GM12801 (cell line): ENCODE measurements around the gene PAXIP1.

ENCODE experiments used
- TF ChIP-seq, protein P1 (sequence below): IDR thresholded peaks from one replicate; pipeline ENCODE4 v1.5.1; 2011; ENCODE audit warnings: control low read depth; ENCODE audit not compliant: insufficient read length; ENCODE audit errors: extremely low read depth

PAXIP1 gene

DNA sequence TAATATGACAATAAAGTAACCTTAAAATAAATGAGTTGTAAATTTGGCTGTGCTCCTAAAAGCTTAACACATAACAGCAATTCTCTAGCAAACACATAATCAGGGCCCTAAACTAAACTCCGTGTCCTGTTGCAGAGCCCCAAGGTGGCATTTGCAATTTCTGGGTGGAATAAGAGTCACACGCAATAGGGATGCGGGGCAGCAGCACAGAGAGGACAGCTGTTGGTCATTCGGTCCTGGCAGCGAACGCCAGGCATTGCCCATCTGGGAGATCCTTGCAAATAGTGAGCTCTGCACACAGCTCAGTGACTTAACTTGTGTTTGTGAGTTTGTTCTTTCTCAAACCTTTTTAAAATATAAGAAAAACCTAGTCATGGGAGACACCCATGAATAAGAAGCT, 25.7 kb downstream of the PAXIP1 start:
- TF ChIP-seq, protein P1, sequence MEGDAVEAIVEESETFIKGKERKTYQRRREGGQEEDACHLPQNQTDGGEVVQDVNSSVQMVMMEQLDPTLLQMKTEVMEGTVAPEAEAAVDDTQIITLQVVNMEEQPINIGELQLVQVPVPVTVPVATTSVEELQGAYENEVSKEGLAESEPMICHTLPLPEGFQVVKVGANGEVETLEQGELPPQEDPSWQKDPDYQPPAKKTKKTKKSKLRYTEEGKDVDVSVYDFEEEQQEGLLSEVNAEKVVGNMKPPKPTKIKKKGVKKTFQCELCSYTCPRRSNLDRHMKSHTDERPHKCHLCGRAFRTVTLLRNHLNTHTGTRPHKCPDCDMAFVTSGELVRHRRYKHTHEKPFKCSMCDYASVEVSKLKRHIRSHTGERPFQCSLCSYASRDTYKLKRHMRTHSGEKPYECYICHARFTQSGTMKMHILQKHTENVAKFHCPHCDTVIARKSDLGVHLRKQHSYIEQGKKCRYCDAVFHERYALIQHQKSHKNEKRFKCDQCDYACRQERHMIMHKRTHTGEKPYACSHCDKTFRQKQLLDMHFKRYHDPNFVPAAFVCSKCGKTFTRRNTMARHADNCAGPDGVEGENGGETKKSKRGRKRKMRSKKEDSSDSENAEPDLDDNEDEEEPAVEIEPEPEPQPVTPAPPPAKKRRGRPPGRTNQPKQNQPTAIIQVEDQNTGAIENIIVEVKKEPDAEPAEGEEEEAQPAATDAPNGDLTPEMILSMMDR, result no peak

DNA sequence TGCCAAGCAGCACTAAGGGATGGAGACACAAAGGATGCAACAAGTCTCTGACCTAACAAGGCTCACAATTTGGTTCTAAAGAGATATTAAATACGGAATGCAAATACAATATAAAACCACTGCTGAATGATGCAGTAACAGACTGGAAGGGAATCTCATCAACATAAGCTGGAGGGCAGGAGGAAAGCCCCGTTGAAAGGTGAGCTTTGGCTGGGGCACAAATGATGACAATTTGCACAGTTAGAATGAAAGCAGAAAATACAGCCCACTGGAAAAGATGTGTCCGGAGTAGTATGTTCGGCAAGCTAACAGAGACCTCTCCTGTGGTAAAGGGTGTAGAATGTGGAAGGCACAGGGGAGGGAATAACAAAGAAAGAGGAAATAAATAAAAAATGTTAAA, 26.1 kb downstream of the PAXIP1 start:
- TF ChIP-seq, protein P1, result no peak

DNA sequence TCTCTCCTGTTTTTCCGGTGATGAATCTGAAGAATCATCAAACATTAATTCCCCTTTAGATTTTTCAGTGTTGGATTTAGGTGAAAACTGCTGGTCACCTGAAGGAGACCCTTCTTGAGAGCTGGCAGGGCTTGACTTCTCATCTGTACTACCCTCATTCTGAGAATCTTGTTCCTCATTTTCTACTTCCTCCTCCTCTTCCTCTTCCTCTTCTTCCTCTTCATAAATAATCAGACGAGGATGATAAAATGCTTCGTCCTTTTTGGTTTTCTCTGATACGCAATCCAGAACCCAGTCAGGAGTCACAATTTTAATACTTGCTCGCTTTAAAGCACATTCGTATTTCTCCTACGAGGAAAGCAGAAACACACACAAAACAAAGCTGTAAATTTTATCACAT, 26.9 kb downstream of the PAXIP1 start:
- TF ChIP-seq, protein P1, result no peak

DNA sequence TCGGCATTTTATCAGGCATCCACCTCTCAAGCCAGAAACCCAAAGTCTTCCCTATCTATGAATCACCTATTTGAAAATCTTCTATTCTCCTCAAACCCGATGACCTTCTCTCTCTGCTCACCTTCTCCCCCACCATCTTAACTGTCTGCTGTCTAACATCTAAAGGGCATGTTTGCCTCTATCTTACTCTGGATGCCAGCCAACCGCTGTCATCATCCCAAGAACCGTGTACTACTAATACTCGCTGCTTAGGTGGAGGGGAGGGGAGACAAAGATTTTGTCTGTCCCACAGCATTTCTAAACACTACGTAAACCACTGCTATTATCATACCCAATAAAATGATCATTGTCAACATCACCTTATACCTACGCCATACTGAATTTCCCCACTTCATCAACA, 29.5 kb downstream of the PAXIP1 start:
- TF ChIP-seq, protein P1, result no peak

DNA sequence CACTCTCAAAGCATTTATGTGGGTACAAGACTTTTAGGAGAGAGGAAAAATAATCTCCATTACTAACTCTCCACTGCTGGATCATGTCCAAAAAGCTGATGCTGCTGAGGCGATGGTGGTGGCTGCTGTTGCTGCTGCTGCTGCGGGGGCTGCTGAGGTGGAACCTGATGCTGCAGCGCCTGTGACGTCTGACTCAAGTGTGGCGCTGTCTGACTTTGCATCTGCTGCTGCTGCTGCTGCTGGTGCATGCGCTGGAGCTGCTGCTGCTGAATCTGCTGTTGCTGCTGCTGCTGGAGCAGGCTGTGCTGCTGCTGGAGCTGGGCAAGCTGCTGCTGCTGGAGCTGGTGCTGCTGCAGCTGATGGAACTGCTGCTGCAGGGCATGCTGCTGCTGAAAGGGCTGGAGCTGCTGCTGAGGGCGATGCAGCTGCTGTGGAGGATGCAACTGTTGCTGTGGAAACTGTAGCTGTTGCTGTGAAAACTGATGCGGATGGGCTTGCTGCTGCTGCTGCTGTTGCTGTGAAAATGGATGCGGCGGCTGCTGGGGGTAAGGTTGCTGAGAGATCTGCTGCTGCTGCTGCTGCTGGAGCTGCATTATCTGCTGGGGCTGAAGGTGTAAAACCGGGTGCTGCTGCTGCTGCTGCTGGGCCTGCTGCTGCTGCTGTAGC, 34.5 kb downstream of the PAXIP1 start:
- TF ChIP-seq, protein P1, result no peak

DNA sequence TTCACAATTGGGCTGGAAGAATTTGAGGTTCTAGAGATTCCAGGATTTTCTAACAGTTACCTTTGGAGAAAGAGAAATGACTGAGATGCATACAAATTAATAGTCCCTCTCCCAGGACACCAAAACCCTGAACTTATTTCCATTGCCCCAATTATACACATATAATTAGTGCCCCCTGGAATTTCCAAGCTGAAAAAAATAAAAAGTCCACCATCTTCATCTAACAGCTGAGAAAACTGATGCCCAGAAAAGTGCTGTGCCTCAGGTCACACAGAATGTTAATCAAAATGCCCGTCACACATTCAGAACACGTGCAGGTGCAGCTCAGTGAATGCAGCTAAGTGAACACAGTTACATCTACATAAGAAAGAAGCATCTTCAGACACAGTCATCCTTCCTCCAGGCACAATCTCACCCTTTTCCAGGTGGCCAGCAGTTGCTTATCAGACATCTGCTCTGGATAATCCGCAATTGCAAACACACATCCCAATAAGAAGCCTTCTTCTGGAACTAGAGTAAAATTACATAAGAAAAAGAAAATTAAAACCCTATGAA, 35.4 kb downstream of the PAXIP1 start:
- TF ChIP-seq, protein P1, result no peak

DNA sequence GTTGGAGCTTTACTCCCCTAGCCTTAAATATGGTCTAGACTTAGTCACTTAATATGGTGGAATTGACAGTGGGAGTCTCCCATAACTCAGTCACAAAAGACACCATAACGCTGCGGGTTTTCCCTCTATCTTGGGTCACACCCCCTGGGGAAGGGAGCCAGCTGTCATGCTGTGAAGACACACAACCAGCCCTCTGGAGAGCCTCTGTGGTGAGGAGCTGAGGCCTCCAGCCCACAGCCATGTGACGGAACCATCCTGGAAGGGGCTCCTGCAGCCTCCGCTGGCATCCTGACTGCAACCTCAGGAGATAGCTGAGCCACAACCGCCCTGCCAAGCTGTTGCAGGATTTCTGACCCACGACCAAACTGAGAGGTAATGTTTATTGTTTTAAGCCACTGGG, 37.9 kb downstream of the PAXIP1 start:
- TF ChIP-seq, protein P1, result no peak
